Mesodermal cell (in vitro differentiated cells): ENCODE measurements around the gene OR10G4.

Source experiments
- H3K27ac ChIP-seq: 2 replicates; pipeline ENCODE4 v1.7.0; 2013; ENCODE audit warnings: mild to moderate bottlenecking, low read depth, low read length, moderate library complexity; ENCODE audit not compliant: severe bottlenecking
- H3K36me3 ChIP-seq: 2 replicates; pipeline ENCODE4 v1.7.1; 2013; ENCODE audit warnings: mild to moderate bottlenecking, low read length, moderate library complexity; ENCODE audit not compliant: control insufficient read depth, insufficient read depth
- H3K4me1 ChIP-seq: one replicate; pipeline ENCODE4 v1.7.1; 2013; ENCODE audit warnings: mild to moderate bottlenecking, low read length; ENCODE audit not compliant: insufficient read depth, control insufficient read depth, poor library complexity, severe bottlenecking
- H3K4me3 ChIP-seq: 2 replicates; pipeline ENCODE4 v1.7.0; 2013; ENCODE audit warnings: low read length, control low read depth, mild to moderate bottlenecking; ENCODE audit not compliant: insufficient read depth, poor library complexity, severe bottlenecking; ENCODE audit errors: extremely low read depth
- H3K9me3 ChIP-seq: 2 replicates; pipeline ENCODE4 v1.7.1; 2013; ENCODE audit warnings: mild to moderate bottlenecking, low read length, moderate library complexity; ENCODE audit not compliant: control insufficient read depth
- WGBS, 2 experiments: methylation state at CpG; one replicate each; pipeline ENCODE4 v1.1.5; 2013; ENCODE audit warnings: missing lambda C conversion rate in 2 of 2; ENCODE audit not compliant: insufficient coverage in 2 of 2; 5-methylcytosine and 5-hydroxymethylcytosine counted together

The OR10G4 gene

DNA sequence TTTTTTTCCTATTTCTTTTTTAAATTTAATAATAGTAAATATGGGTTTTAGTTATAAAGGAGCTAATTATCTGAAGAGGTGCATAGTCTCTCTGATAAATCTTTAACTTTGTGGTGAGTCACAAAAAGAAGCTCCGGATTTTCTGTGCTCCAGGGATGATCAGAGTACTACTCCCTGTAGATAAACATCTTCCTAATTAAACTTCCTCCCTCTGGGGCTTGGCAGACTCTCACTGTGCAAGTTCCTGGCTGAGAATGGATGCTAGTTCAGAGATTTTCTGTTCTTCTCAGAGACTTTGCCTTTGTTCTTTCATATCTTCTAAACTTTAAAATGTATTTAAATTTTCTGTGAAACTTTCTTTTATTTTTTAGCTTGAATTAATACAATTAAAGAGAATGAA is 28.5 kb downstream of the OR10G4 start, which contains the start of gene OR10G7:
Gene OR10G7, minus strand, starts transcription at position 72 of the 400 bp plus-strand sequence. CDS start 2,324 bp downstream, outside the sequence.
- Histone ChIP-seq H3K4me3 (no peak within 1 kb of the TSS), H3K27ac (no peak within 1 kb of the TSS), H3K4me1 (no peaks in the 10 kb centered on the region), H3K36me3 (no peaks in the 10 kb centered on the region), H3K9me3 (no peaks in the 10 kb centered on the region)
- WGBS, 2 experiments: 20% methylated on average over 1 of the region's 1 CpG; no CpG with 5 or more reads in 1 of the 2 experiments

- Histone ChIP-seq H3K4me3 (no peak overlapping the region), H3K9me3 (no peaks in the 10 kb centered on the region), H3K36me3 (no peaks in the 10 kb centered on the region), H3K27ac (no peak overlapping the region), H3K4me1 (no peaks in the 10 kb centered on the region)
- WGBS, 2 experiments: 74 to 100% methylated on average over 1 to 2 of the region's 4 CpGs
Measured at GRCh38 chr11:124043420-124043819, 30.6 kb downstream of the OR10G4 start.

DNA sequence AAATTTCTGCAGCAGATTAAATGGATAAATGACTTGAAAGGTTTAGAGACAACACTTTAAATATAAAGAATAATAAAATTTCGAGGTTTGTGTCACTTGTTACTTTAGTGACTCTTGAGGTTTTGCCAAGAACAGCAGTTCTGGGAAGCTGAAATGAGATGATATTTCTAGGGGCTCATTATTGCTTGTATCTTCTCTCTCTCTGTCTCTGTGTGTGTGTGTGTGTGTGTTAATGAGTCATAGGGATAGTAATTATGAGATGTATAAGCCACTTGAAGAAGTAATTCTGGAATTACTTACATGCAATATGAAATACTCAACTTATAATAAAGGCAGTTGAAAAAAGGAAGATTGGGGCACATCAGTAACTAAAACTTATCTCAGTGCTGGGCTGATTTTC is 38.0 kb downstream of the OR10G4 start:
- no peaks in the 10 kb centered on the region for H3K9me3 ChIP-seq
- H3K4me1 ChIP-seq: no peaks in the 10 kb centered on the region
- WGBS, 2 experiments: 83% methylated on average over 1 of the region's 1 CpG; no CpG with 5 or more reads in 1 of the 2 experiments
- H3K36me3 ChIP-seq: no peaks in the 10 kb centered on the region
- no peak overlapping the region for H3K4me3 ChIP-seq
- H3K27ac ChIP-seq: no peak overlapping the region

DNA sequence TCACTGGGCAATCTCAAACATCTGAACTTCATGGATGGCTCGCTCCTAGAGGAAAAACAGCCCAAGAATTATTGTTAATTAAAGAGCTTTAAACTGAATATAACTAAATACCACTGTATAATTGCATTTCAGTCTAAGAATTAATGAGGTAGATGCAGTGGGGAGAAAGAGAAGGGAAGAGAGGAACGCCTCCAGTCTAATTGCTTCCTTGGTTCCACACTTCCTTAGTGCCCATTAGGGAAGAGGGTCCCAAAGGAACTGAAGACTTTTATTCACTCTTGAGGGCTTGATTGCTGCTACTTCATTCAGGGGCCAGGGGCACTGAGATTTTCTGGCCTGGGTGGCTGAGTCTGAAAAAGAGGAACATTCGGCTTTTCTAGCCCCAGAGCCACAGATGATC is 40.2 kb downstream of the OR10G4 start:
- H3K9me3 ChIP-seq: no peaks in the 10 kb centered on the region
- H3K4me1 ChIP-seq: no peaks in the 10 kb centered on the region
- no peak overlapping the region for H3K27ac ChIP-seq
- no peaks in the 10 kb centered on the region for H3K36me3 ChIP-seq
- H3K4me3 ChIP-seq: no peak overlapping the region
- 100% methylated on average over 1 of the region's 3 CpGs for WGBS, 2 experiments
